HepG2 (cell line): Measurements from ENCODE around the gene C12orf42. TPM values are rescaled to one million over a fixed set of nuclear protein-coding genes. Genes with fewer than 3 reads are reported as not detected.

Experiments
- ATAC-seq: fragments of 200-7000 bp; cut with Tn5 transposase; 3 replicates; pipeline ENCODE4 v1.9.1; 2020; ENCODE audit warnings: mild to moderate bottlenecking, moderate library complexity
- BruUV-seq: library from RNA; stranded (reverse); fragments of 400-500 nt; replicated peaks from 2 replicates; lab custom pipeline; 2021; lab: Mats Ljungman, UMichigan
- CTCF ChIA-PET: fragments of 300-600 bp; formaldehyde crosslinking; extraction: SDS; loops from one replicate; lab custom pipeline; 2021; ENCODE audit warnings: low total read pairs, inconsistent platforms, low intra/inter-chr PET ratio; lab: Yijun Ruan, JAX
- POLR2A ChIA-PET: fragments of 350-600 bp; sonication (Branson Sonifier 250); formaldehyde crosslinking; loops from one replicate; lab custom pipeline; 2020; ENCODE audit warnings: antibody characterized with exemption, inconsistent platforms; lab: Yijun Ruan, JAX
- DNase-seq: peaks from one replicate; pipeline ENCODE4 v3.0.0-alpha.2; 2015; ENCODE audit warnings: low spot score
- FAIRE-seq: peaks from 3 replicates; lab custom pipeline; 2011; peaks lifted over from hg19 to GRCh38; lab: Jason Lieb, UNC
- H2AFZ ChIP-seq: one replicate; pipeline ENCODE4 v1.6.1; 2011; ENCODE audit warnings: low read length, inconsistent platforms
- H3K27ac ChIP-seq: fragments of 300-600 bp; 3 replicates; pipeline ENCODE4 v1.8.0; 2011; ENCODE audit warnings: mixed run types, mild to moderate bottlenecking, mixed read lengths, low read length, inconsistent platforms; ENCODE audit not compliant: insufficient read depth; ENCODE audit errors: extremely low read length
- H3K27me3 ChIP-seq, 2 experiments: fragments of 200-600 bp in 1 of 2; 2 replicates in 1 of 2; 3 replicates in 1 of 2; pipeline versions ENCODE4 v1.6.0 to v1.8.0; 2011; ENCODE audit warnings: low read length in 2 of 2, mild to moderate bottlenecking in 2 of 2, moderate library complexity in 2 of 2, inconsistent platforms in 1 of 2; ENCODE audit not compliant: insufficient read depth in 2 of 2, control insufficient read depth in 1 of 2
- H3K36me3 ChIP-seq, 2 experiments: fragments of 200-600 bp in 1 of 2; replicated peaks in 1 of 2; 2 replicates in 1 of 2; 3 replicates in 1 of 2; pipeline versions ENCODE4 v1.5.1 to v1.8.0; 2011; ENCODE audit warnings: low read length in 2 of 2, inconsistent platforms in 1 of 2; ENCODE audit not compliant: insufficient read depth in 2 of 2, control insufficient read depth in 1 of 2
- H3K4me1 ChIP-seq: 2 replicates; pipeline ENCODE4 v1.5.1; 2012; ENCODE audit warnings: low read length, inconsistent platforms; ENCODE audit not compliant: insufficient read depth
- H3K4me2 ChIP-seq: 2 replicates; pipeline ENCODE4 v1.6.0; 2011; ENCODE audit warnings: low read depth, low read length, inconsistent platforms
- H3K4me3 ChIP-seq, 3 experiments: fragments of 200-600 bp in 1 of 3; sonication (generic), shearing (Covaris generic) in 1 of 3; replicated peaks in 1 of 3; 2 replicates each; pipeline ENCODE4 v1.5.1; 2011 to 2016; ENCODE audit warnings: low read length in 3 of 3, inconsistent platforms in 2 of 3, low read depth in 2 of 3, mild to moderate bottlenecking in 2 of 3, control low read depth in 1 of 3, mixed read lengths in 1 of 3; ENCODE audit not compliant: insufficient read depth in 1 of 3
- H3K79me2 ChIP-seq: one replicate; pipeline ENCODE4 v1.6.1; 2011; ENCODE audit warnings: low read length, inconsistent platforms; ENCODE audit not compliant: insufficient read depth
- H3K9ac ChIP-seq: 2 replicates; pipeline ENCODE4 v1.6.0; 2011; ENCODE audit warnings: mild to moderate bottlenecking, low read depth, low read length, inconsistent platforms; ENCODE audit not compliant: insufficient read depth
- H3K9me3 ChIP-seq: 2 replicates; pipeline ENCODE4 v1.5.1; 2012; ENCODE audit warnings: mild to moderate bottlenecking, low read length
- H4K20me1 ChIP-seq: 2 replicates; pipeline ENCODE4 v1.6.0; 2011; ENCODE audit warnings: inconsistent platforms, mild to moderate bottlenecking, low read length, moderate library complexity; ENCODE audit not compliant: insufficient read depth
- HOXA3 ChIP-seq: sonication (generic); formaldehyde crosslinking; IDR thresholded peaks from 2 replicates; pipeline ENCODE4 v1.5.0; 2020; ENCODE audit warnings: missing genetic modification reagents
- SOX6 ChIP-seq, 2 experiments: fragments of 450-650 bp in 1 of 2; sonication (generic) in 1 of 2; formaldehyde crosslinking in 1 of 2; IDR thresholded peaks; 2 replicates each; pipeline versions ENCODE4 v1.4.0 to v1.6.1; 2017 to 2020; ENCODE audit warnings: antibody characterized with exemption in 1 of 2, mild to moderate bottlenecking in 1 of 2, missing genetic modification reagents in 1 of 2
- TP53 ChIP-seq: sonication (generic); formaldehyde crosslinking; conservative IDR thresholded peaks from 2 replicates; pipeline ENCODE4 v1.4.0; 2020; ENCODE audit warnings: missing genetic modification reagents
- WGBS: methylation state at CpG from one replicate; pipeline ENCODE4 v1.1.6; 2017; ENCODE audit warnings: low lambda C conversion rate; 5-methylcytosine and 5-hydroxymethylcytosine counted together
- in situ Hi-C: cut with HindIII; loops from 2 replicates; pipeline ENCODE4 v1.10.0; 2017; ENCODE audit warnings: low pct_unique_long_range_greater_than_20kb; ENCODE audit not compliant: extremely low pct_ligation_motif_present
- intact Hi-C: fragments of 100-400 bp; cut with micrococcal nuclease; formaldehyde crosslinking; loops from one replicate; pipeline ENCODE4 v1.10.0; 2022; ENCODE audit not compliant: unreplicated experiment
- polyA plus RNA-seq, 8 experiments: library from polyadenylated mRNA; depleted of rRNA in 3 of 8; stranded (reverse) in 7 of 8; unstranded in 1 of 8; fragments of >200 nt; fragmentation: Illumina TruSeq in 4 of 8; extraction: Trizol in 4 of 8; gene quantifications; 2 replicates each; pipeline versions ENCODE4 v1.2.1 to v1.2.3, GENCODE V29; 2011 to 2016; ENCODE audit warnings: low read depth in 4 of 8, missing spikeins in 1 of 8, mixed read lengths in 1 of 8; ENCODE audit not compliant: insufficient read depth in 1 of 8
- total RNA-seq, 5 experiments: library from RNA; depleted of rRNA; stranded (reverse); fragments of >200 nt; fragmentation: Illumina TruSeq; extraction: Trizol; gene quantifications; 2 replicates each; pipeline ENCODE4 v1.2.3, GENCODE V29; 2016; ENCODE audit warnings: low read depth in 1 of 5
- TF ChIP-seq, protein P1 (sequence below): sonication (generic); formaldehyde crosslinking; IDR thresholded peaks from 2 replicates; pipeline ENCODE4 v1.4.0; 2020; ENCODE audit warnings: mild to moderate bottlenecking, missing genetic modification reagents, borderline replicate concordance

C12orf42 gene
- total and polyA plus RNA-seq, 2 of the 13 experiments (the other 11 are each of a cell fraction or from before 2014, with no cell fraction given) = not detected

DNA sequence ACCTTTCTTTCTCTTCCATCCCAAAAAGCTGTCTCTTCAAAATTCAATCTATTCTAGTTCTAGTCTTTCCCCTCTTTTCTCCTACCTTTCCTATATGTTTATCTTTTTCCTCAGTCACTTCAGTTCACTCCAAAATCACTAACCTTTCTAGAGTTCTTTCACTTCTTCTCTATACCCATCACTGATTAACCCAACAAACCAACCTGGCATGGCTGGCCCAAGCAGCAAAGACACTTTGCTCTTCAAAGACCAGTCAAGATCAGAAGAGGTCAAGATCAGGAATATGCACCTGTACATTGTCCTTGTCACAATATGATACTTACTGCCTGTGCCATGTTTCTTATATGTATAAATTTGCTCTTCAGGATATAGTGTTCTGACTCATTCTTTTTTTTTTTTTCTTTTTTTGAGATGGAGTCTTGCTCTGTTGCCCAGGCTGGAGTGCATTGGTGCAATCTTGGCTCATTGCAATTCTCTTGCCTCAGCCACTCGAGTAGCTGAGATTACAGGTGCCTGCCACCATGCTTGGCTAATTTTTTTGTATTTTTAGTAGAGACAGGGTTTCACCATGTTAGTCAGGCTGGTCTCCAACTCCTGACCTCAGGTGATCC, 112.9 kb downstream of the C12orf42 start:
- no peak for DNase-seq
- Histone ChIP-seq H3K27me3 (no peaks in the 10 kb centered on the region), H3K9me3 (no peaks in the 10 kb centered on the region), H3K27ac (no peak overlapping the region), H3K4me3 (no peak overlapping the region), H4K20me1 (no peaks in the 10 kb centered on the region), H3K9ac (no peak overlapping the region), H3K36me3 (no peaks in the 10 kb centered on the region), H3K79me2 (no peaks in the 10 kb centered on the region), H2AFZ (no peak overlapping the region), H3K4me1 (no peaks in the 10 kb centered on the region), H3K4me2 (no peak overlapping the region)
- ChIA-PET POLR2A (no interaction called here), CTCF (no interaction called here)
- TF ChIP-seq SOX6 (IDR thresholded peaks at IDR 0.05) (no peak), SOX6 (CRISPR knock-in tag; IDR thresholded peaks at IDR 0.05) (no peak), HOXA3 (CRISPR knock-in tag) (no peak), TP53 (CRISPR knock-in tag) (no peak)
- TF ChIP-seq, protein P1, sequence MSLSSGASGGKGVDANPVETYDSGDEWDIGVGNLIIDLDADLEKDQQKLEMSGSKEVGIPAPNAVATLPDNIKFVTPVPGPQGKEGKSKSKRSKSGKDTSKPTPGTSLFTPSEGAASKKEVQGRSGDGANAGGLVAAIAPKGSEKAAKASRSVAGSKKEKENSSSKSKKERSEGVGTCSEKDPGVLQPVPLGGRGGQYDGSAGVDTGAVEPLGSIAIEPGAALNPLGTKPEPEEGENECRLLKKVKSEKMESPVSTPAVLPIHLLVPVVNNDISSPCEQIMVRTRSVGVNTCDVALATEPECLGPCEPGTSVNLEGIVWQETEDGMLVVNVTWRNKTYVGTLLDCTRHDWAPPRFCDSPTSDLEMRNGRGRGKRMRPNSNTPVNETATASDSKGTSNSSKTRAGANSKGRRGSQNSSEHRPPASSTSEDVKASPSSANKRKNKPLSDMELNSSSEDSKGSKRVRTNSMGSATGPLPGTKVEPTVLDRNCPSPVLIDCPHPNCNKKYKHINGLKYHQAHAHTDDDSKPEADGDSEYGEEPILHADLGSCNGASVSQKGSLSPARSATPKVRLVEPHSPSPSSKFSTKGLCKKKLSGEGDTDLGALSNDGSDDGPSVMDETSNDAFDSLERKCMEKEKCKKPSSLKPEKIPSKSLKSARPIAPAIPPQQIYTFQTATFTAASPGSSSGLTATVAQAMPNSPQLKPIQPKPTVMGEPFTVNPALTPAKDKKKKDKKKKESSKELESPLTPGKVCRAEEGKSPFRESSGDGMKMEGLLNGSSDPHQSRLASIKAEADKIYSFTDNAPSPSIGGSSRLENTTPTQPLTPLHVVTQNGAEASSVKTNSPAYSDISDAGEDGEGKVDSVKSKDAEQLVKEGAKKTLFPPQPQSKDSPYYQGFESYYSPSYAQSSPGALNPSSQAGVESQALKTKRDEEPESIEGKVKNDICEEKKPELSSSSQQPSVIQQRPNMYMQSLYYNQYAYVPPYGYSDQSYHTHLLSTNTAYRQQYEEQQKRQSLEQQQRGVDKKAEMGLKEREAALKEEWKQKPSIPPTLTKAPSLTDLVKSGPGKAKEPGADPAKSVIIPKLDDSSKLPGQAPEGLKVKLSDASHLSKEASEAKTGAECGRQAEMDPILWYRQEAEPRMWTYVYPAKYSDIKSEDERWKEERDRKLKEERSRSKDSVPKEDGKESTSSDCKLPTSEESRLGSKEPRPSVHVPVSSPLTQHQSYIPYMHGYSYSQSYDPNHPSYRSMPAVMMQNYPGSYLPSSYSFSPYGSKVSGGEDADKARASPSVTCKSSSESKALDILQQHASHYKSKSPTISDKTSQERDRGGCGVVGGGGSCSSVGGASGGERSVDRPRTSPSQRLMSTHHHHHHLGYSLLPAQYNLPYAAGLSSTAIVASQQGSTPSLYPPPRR (CRISPR knock-in tag) = no peak
- in situ Hi-C loops = no loop called here
- WGBS = 0% methylated on average over 1 of the region's 1 CpG
- no peak for FAIRE-seq
- intact Hi-C loops = no loop called here
- ATAC-seq = no peak
- BruUV-seq = no TSS peak
